IMR-90 (cell line): ENCODE data around the gene MED13. TPM values are rescaled to one million over a fixed set of nuclear protein-coding genes. Genes with fewer than 3 reads are reported as not detected.

ENCODE experiments used
- ATAC-seq: fragments of 200-7000 bp; cut with Tn5 transposase; 2 replicates; pipeline ENCODE4 v1.9.1; 2020; ENCODE audit warnings: low read depth, mild to moderate bottlenecking, moderate library complexity
- BruUV-seq: library from RNA; stranded (reverse); fragments of 400-500 nt; replicated peaks from 2 replicates; lab custom pipeline; 2021; lab: Mats Ljungman, UMichigan
- CTCF ChIA-PET: fragments of 300-600 bp; formaldehyde crosslinking; extraction: SDS; loops from one replicate; lab custom pipeline; 2021; ENCODE audit warnings: antibody characterized with exemption; lab: Yijun Ruan, JAX
- POLR2A ChIA-PET: fragments of 300-600 bp; sonication (Branson Sonifier 250); formaldehyde crosslinking; loops from one replicate; lab custom pipeline; 2022; ENCODE audit warnings: antibody characterized with exemption; ENCODE audit not compliant: unreplicated experiment; lab: Charles Lee
- DNase-seq: peaks from one replicate; pipeline ENCODE4 v3.0.0; 2013
- H2AFZ ChIP-seq: replicated peaks from 2 replicates; pipeline ENCODE3; 2013; ENCODE audit warnings: low read length, mild to moderate bottlenecking; ENCODE audit not compliant: poor library complexity
- H2AK5ac ChIP-seq: 2 replicates; pipeline ENCODE4 v1.6.1; 2013; ENCODE audit warnings: low read depth, low read length, inconsistent platforms
- H2AK9ac ChIP-seq: replicated peaks from 2 replicates; pipeline ENCODE3; 2013; ENCODE audit warnings: mild to moderate bottlenecking, low read depth, low read length, moderate library complexity; ENCODE audit not compliant: poor library complexity
- H2BK120ac ChIP-seq: 2 replicates; pipeline ENCODE4 v1.6.1; 2013; ENCODE audit warnings: low read depth, low read length, inconsistent platforms
- H2BK15ac ChIP-seq: 3 replicates; pipeline ENCODE4 v1.6.1; 2013; ENCODE audit warnings: low read depth, low read length, inconsistent platforms
- H2BK20ac ChIP-seq: 2 replicates; pipeline ENCODE4 v1.6.1; 2013; ENCODE audit warnings: low read depth, mild to moderate bottlenecking, inconsistent platforms, low read length, moderate library complexity
- H2BK5ac ChIP-seq: 2 replicates; pipeline ENCODE4 v1.6.1; 2013; ENCODE audit warnings: mild to moderate bottlenecking, low read depth, low read length, inconsistent platforms; ENCODE audit not compliant: poor library complexity, severe bottlenecking
- H3K14ac ChIP-seq: replicated peaks from 2 replicates; pipeline ENCODE4 v1.6.1; 2013; ENCODE audit warnings: low read depth, low read length, inconsistent platforms
- H3K18ac ChIP-seq: 2 replicates; pipeline ENCODE4 v1.6.1; 2013; ENCODE audit warnings: low read depth, low read length, control low read depth
- H3K23ac ChIP-seq: 2 replicates; pipeline ENCODE4 v1.6.1; 2013; ENCODE audit warnings: low read depth, low read length, inconsistent platforms
- H3K27ac ChIP-seq: 2 replicates; pipeline ENCODE4 v1.5.1; 2013; ENCODE audit warnings: mild to moderate bottlenecking, control low read depth, low read length; ENCODE audit not compliant: insufficient read depth
- H3K27me3 ChIP-seq: 2 replicates; pipeline ENCODE4 v1.6.1; 2013; ENCODE audit warnings: low read length; ENCODE audit not compliant: control insufficient read depth, insufficient read depth
- H3K36me3 ChIP-seq: 2 replicates; pipeline ENCODE4 v1.6.1; 2013; ENCODE audit warnings: low read length, mixed read lengths; ENCODE audit not compliant: control insufficient read depth, insufficient read depth
- H3K4ac ChIP-seq: 2 replicates; pipeline ENCODE4 v1.6.1; 2013; ENCODE audit warnings: low read depth, low read length, inconsistent platforms
- H3K4me1 ChIP-seq: 2 replicates; pipeline ENCODE4 v1.6.1; 2013; ENCODE audit warnings: low read length, mixed read lengths; ENCODE audit not compliant: control insufficient read depth, insufficient read depth
- H3K4me2 ChIP-seq: 2 replicates; pipeline ENCODE4 v1.6.1; 2013; ENCODE audit warnings: low read depth, mild to moderate bottlenecking, control low read depth, low read length, moderate library complexity
- H3K4me3 ChIP-seq: 2 replicates; pipeline ENCODE4 v1.5.1; 2013; ENCODE audit warnings: low read depth, mild to moderate bottlenecking, control low read depth, low read length, moderate library complexity; ENCODE audit not compliant: insufficient read depth
- H3K56ac ChIP-seq: 2 replicates; pipeline ENCODE4 v1.6.1; 2013; ENCODE audit warnings: low read length, inconsistent platforms; ENCODE audit not compliant: insufficient read depth; ENCODE audit errors: extremely low read depth
- H3K79me1 ChIP-seq, 2 experiments: 2 replicates each; pipeline ENCODE4 v1.6.1; 2013; ENCODE audit warnings: low read length in 2 of 2, inconsistent platforms in 1 of 2, low read depth in 1 of 2
- H3K9ac ChIP-seq: 2 replicates; pipeline ENCODE4 v1.6.1; 2013; ENCODE audit warnings: low read depth, low read length, control low read depth
- H3K9me1 ChIP-seq: 2 replicates; pipeline ENCODE4 v1.6.1; 2013; ENCODE audit warnings: low read length, inconsistent platforms; ENCODE audit not compliant: insufficient read depth
- H3K9me3 ChIP-seq: 2 replicates; pipeline ENCODE4 v1.6.1; 2013; ENCODE audit warnings: low read length; ENCODE audit not compliant: control insufficient read depth, insufficient read depth
- H4K20me1 ChIP-seq: 2 replicates; pipeline ENCODE4 v1.6.1; 2013; ENCODE audit warnings: low read length, inconsistent platforms; ENCODE audit not compliant: insufficient read depth
- H4K5ac ChIP-seq: 2 replicates; pipeline ENCODE4 v1.6.1; 2013; ENCODE audit warnings: mild to moderate bottlenecking, low read depth, low read length, control low read depth
- H4K8ac ChIP-seq, 2 experiments: 2 replicates each; pipeline ENCODE4 v1.6.1; 2013; ENCODE audit warnings: low read depth in 2 of 2, low read length in 2 of 2, control low read depth in 1 of 2, inconsistent platforms in 1 of 2
- H4K91ac ChIP-seq: 2 replicates; pipeline ENCODE4 v1.6.1; 2013; ENCODE audit warnings: low read depth, low read length, inconsistent platforms; ENCODE audit not compliant: insufficient read depth
- BHLHE40 ChIP-seq: fragments of 150-350 bp; IDR thresholded peaks from 2 replicates; pipeline ENCODE4 v1.6.1; 2016; ENCODE audit warnings: mild to moderate bottlenecking, low read depth, low read length
- CEBPB ChIP-seq: IDR thresholded peaks from 2 replicates; pipeline ENCODE4 v1.6.1; 2012; ENCODE audit warnings: low read depth, low read length, improper control_type of control experiment
- CHD1 ChIP-seq: IDR thresholded peaks from 2 replicates; pipeline ENCODE4 v1.6.1; 2012; ENCODE audit warnings: low read depth, low read length, improper control_type of control experiment
- ELK1 ChIP-seq: fragments of 150-350 bp; IDR thresholded peaks from 2 replicates; pipeline ENCODE4 v1.6.1; 2016; ENCODE audit warnings: low read depth, mild to moderate bottlenecking, low read length, moderate library complexity, borderline replicate concordance
- FOS ChIP-seq: fragments of 150-350 bp; IDR thresholded peaks from 2 replicates; pipeline ENCODE4 v1.6.1; 2016; ENCODE audit warnings: low read depth, low read length
- MAFK ChIP-seq: IDR thresholded peaks from 2 replicates; pipeline ENCODE4 v1.6.1; 2012; ENCODE audit warnings: low read depth, low read length, improper control_type of control experiment
- MAZ ChIP-seq: IDR thresholded peaks from 2 replicates; pipeline ENCODE4 v1.6.1; 2012; ENCODE audit warnings: low read depth, mild to moderate bottlenecking, low read length, improper control_type of control experiment, moderate library complexity, borderline replicate concordance
- MXI1 ChIP-seq: IDR thresholded peaks from 2 replicates; pipeline ENCODE4 v1.6.1; 2012; ENCODE audit warnings: low read depth, mild to moderate bottlenecking, low read length, moderate library complexity, borderline replicate concordance
- NFE2L2 ChIP-seq: fragments of 150-350 bp; IDR thresholded peaks from 2 replicates; pipeline ENCODE4 v1.6.1; 2016; ENCODE audit warnings: low read depth, mild to moderate bottlenecking, low read length
- POLR2A ChIP-seq: IDR thresholded peaks from 2 replicates; pipeline ENCODE4 v1.6.1; 2012; ENCODE audit warnings: mild to moderate bottlenecking, low read depth, low read length
- RAD21 ChIP-seq: IDR thresholded peaks from 2 replicates; pipeline ENCODE4 v1.6.1; 2012; ENCODE audit warnings: low read length, improper control_type of control experiment
- RCOR1 ChIP-seq: IDR thresholded peaks from 2 replicates; pipeline ENCODE4 v1.6.1; 2012; ENCODE audit warnings: mild to moderate bottlenecking, low read length, improper control_type of control experiment; ENCODE audit not compliant: insufficient replicate concordance
- RFX5 ChIP-seq: IDR thresholded peaks from 2 replicates; pipeline ENCODE4 v1.8.0; 2012; ENCODE audit warnings: low read depth, mild to moderate bottlenecking, low read length, moderate library complexity
- SMC3 ChIP-seq: fragments of 150-350 bp; IDR thresholded peaks from 2 replicates; pipeline ENCODE4 v1.6.1; 2016; ENCODE audit warnings: low read depth, mild to moderate bottlenecking, antibody characterized with exemption, low read length, moderate library complexity
- USF2 ChIP-seq: fragments of 150-350 bp; IDR thresholded peaks from 2 replicates; pipeline ENCODE4 v1.6.1; 2017; ENCODE audit warnings: mild to moderate bottlenecking, antibody characterized with exemption, low read length, low read depth
- WGBS, 2 experiments: methylation state at CpG; one replicate each; pipeline versions ENCODE4 v1.1.5 to v1.1.7; 2013; ENCODE audit warnings: missing lambda C conversion rate in 2 of 2; ENCODE audit not compliant: insufficient read length in 1 of 2; ENCODE audit errors: extremely low coverage in 2 of 2; 5-methylcytosine and 5-hydroxymethylcytosine counted together
- dilution Hi-C: fragments of 300-500 bp; cut with HindIII; formaldehyde crosslinking; loops from one replicate; pipeline ENCODE4 v1.14.3; 2018; ENCODE audit warnings: low sequenced_read_pairs; ENCODE audit not compliant: unreplicated experiment
- in situ Hi-C: fragments of 300-500 bp; cut with MboI; formaldehyde crosslinking; loops from 3 replicates; pipeline ENCODE4 v1.14.3; 2019; ENCODE audit warnings: low sequenced_read_pairs, inconsistent platforms, mixed read lengths
- intact Hi-C: fragments of 100-400 bp; cut with micrococcal nuclease; formaldehyde crosslinking; loops from 2 replicates; pipeline ENCODE4 v1.10.0; 2022
- polyA plus RNA-seq, 3 experiments: library from polyadenylated mRNA; depleted of rRNA; stranded (reverse); fragments of >200 nt; gene quantifications; 2 replicates each; pipeline ENCODE4 v1.2.3, GENCODE V29; 2012; ENCODE audit warnings: low replicate concordance in 1 of 3
- total RNA-seq: library from RNA; depleted of rRNA; stranded (reverse); fragments of >200 nt; gene quantifications from 2 replicates; pipeline ENCODE4 v1.2.3, GENCODE V29; 2012
- TF ChIP-seq, protein P1 (sequence below): conservative IDR thresholded peaks from 2 replicates; pipeline ENCODE4 v1.5.1; 2012; ENCODE audit warnings: mild to moderate bottlenecking, low read depth, low read length, improper control_type of control experiment

Gene MED13
- total and polyA plus RNA-seq, 2 of the 4 experiments (the other 2 are of a cell fraction) = 9.7 to 67.2 TPM

DNA sequence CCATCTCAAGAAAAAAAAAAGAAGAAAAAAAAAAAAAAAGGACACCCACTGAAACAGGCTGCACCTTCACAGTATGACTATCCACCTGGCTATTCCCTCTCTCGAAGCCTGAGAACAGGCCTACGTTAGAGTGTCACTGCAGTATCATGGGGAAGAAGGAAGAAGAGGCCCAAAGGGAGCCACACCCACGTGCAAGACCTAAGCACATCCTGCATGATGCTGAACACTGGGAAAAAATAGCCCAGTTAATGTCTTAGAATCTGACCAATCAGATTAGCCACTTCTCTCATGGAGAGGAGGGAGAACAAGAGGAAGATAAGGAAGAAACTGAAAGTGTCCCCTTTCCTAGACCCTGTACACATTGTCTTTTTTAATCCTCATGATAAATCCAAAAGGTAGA is 19.5 kb upstream of the MED13 start:
- TF ChIP-seq POLR2A = no peak
- no peak for TF ChIP-seq ELK1
- no peak for TF ChIP-seq MXI1
- no peak for TF ChIP-seq MAZ
- no peak for TF ChIP-seq CHD1
- no peak for TF ChIP-seq USF2
- no peak for TF ChIP-seq RFX5
- no peak for TF ChIP-seq BHLHE40
- TF ChIP-seq FOS = no peak
- TF ChIP-seq SMC3 = no peak
- TF ChIP-seq NFE2L2 = no peak
- no peak for TF ChIP-seq CEBPB
- TF ChIP-seq MAFK = no peak
- TF ChIP-seq RAD21 = no peak
- TF ChIP-seq, protein P1, sequence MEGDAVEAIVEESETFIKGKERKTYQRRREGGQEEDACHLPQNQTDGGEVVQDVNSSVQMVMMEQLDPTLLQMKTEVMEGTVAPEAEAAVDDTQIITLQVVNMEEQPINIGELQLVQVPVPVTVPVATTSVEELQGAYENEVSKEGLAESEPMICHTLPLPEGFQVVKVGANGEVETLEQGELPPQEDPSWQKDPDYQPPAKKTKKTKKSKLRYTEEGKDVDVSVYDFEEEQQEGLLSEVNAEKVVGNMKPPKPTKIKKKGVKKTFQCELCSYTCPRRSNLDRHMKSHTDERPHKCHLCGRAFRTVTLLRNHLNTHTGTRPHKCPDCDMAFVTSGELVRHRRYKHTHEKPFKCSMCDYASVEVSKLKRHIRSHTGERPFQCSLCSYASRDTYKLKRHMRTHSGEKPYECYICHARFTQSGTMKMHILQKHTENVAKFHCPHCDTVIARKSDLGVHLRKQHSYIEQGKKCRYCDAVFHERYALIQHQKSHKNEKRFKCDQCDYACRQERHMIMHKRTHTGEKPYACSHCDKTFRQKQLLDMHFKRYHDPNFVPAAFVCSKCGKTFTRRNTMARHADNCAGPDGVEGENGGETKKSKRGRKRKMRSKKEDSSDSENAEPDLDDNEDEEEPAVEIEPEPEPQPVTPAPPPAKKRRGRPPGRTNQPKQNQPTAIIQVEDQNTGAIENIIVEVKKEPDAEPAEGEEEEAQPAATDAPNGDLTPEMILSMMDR = no peak
- no peak for TF ChIP-seq RCOR1
- H4K8ac ChIP-seq = no peak overlapping the region
- BruUV-seq = no TSS peak
- H3K79me1 ChIP-seq = no peaks in the 10 kb centered on the region
- no peak overlapping the region for H2BK120ac ChIP-seq
- H3K9me3 ChIP-seq = no peaks in the 10 kb centered on the region
- H2AK9ac ChIP-seq = no peak overlapping the region
- H4K20me1 ChIP-seq = no peaks in the 10 kb centered on the region
- no CpG with 5 or more reads among the region's 3 CpGs for WGBS, 2 experiments
- peaks cover 6% of the 10 kb centered on the region for H3K27me3 ChIP-seq
- no peak overlapping the region for H2BK5ac ChIP-seq
- no peak overlapping the region for H2BK15ac ChIP-seq
- no peak overlapping the region for H4K91ac ChIP-seq
- ChIA-PET POLR2A (no interaction called here), CTCF (no interaction called here)
- no peak overlapping the region for H3K4ac ChIP-seq
- H3K23ac ChIP-seq = no peak overlapping the region
- in situ Hi-C loops (no loop called here), dilution Hi-C loops (no loop called here), intact Hi-C loops (no loop called here)
- no peaks in the 10 kb centered on the region for H3K4me1 ChIP-seq
- H3K27ac ChIP-seq = no peak overlapping the region
- H2AK5ac ChIP-seq = no peak overlapping the region
- no peak overlapping the region for H3K56ac ChIP-seq
- H3K36me3 ChIP-seq = no peaks in the 10 kb centered on the region
- H3K4me3 ChIP-seq = no peak overlapping the region
- no peak overlapping the region for H3K14ac ChIP-seq
- no peak overlapping the region for H3K18ac ChIP-seq
- H3K9ac ChIP-seq = no peak overlapping the region
- DNase-seq (no peak), ATAC-seq (no peak)
- no peaks in the 10 kb centered on the region for H3K9me1 ChIP-seq
- no peak overlapping the region for H4K5ac ChIP-seq
- H3K4me2 ChIP-seq = no peak overlapping the region
- H2BK20ac ChIP-seq = no peak overlapping the region
- H2AFZ ChIP-seq = no peak overlapping the region
